WTC11 (cell line): ENCODE data around the gene EPC1. TPM values are rescaled to one million over a fixed set of nuclear protein-coding genes. Genes with fewer than 3 reads are reported as not detected.
A peak's percentile ranks its signal among the peaks of the same experiment; 100 is the strongest.

Experiments used
- ATF1 ChIP-seq: sonication (generic); formaldehyde crosslinking; IDR thresholded peaks from 2 replicates; pipeline ENCODE4 v1.8.1; 2023; ENCODE audit warnings: mild to moderate bottlenecking, moderate library complexity, missing genetic modification reagents
- CREB1 ChIP-seq: sonication (generic); formaldehyde crosslinking; IDR thresholded peaks from 2 replicates; pipeline ENCODE4 v1.8.0; 2023; ENCODE audit warnings: mild to moderate bottlenecking, missing genetic modification reagents
- ELF4 ChIP-seq: sonication (generic); formaldehyde crosslinking; IDR thresholded peaks from 2 replicates; pipeline ENCODE4 v1.8.1; 2022; ENCODE audit warnings: low read depth, mild to moderate bottlenecking, moderate library complexity, missing genetic modification reagents
- ESRRA ChIP-seq: sonication (generic); formaldehyde crosslinking; IDR thresholded peaks from 2 replicates; pipeline ENCODE4 v1.8.1; 2022; ENCODE audit warnings: mild to moderate bottlenecking, missing genetic modification reagents, borderline replicate concordance
- FOXP1 ChIP-seq: sonication (generic); formaldehyde crosslinking; IDR thresholded peaks from 2 replicates; pipeline ENCODE4 v1.8.0; 2022; ENCODE audit warnings: missing genetic modification reagents, mild to moderate bottlenecking, moderate library complexity, borderline replicate concordance
- GRHL2 ChIP-seq: fragments of 250-450 bp; sonication (Bioruptor Pico); IDR thresholded peaks from 2 replicates; pipeline ENCODE4 v1.8.0; 2022; ENCODE audit warnings: mild to moderate bottlenecking, moderate library complexity; ENCODE audit not compliant: insufficient replicate concordance, severe bottlenecking
- KAT7 ChIP-seq: sonication (generic); formaldehyde crosslinking; IDR thresholded peaks from 2 replicates; pipeline ENCODE4 v1.8.1; 2023; ENCODE audit warnings: missing genetic modification reagents, mild to moderate bottlenecking, borderline replicate concordance
- MYBL2 ChIP-seq: sonication (generic); formaldehyde crosslinking; IDR thresholded peaks from 2 replicates; pipeline ENCODE4 v1.8.1; 2023; ENCODE audit warnings: mild to moderate bottlenecking, moderate library complexity, missing genetic modification reagents
- NFYB ChIP-seq: sonication (generic); formaldehyde crosslinking; conservative IDR thresholded peaks from 2 replicates; pipeline ENCODE4 v1.8.0; 2022; ENCODE audit warnings: low read depth, missing genetic modification reagents
- OVOL2 ChIP-seq: fragments of 250-450 bp; sonication (Bioruptor Pico); IDR thresholded peaks from 2 replicates; pipeline ENCODE4 v1.9.0; 2021; ENCODE audit warnings: mild to moderate bottlenecking, borderline replicate concordance
- PRRX2 ChIP-seq: fragments of 250-450 bp; sonication (Bioruptor Pico); IDR thresholded peaks from 2 replicates; pipeline ENCODE4 v1.8.0; 2021; ENCODE audit warnings: mild to moderate bottlenecking
- SMAD4 ChIP-seq: sonication (generic); formaldehyde crosslinking; IDR thresholded peaks from 2 replicates; pipeline ENCODE4 v1.8.0; 2022; ENCODE audit warnings: mild to moderate bottlenecking, missing genetic modification reagents
- SP1 ChIP-seq: sonication (generic); formaldehyde crosslinking; conservative IDR thresholded peaks from 2 replicates; pipeline ENCODE4 v1.8.1; 2022; ENCODE audit warnings: missing genetic modification reagents
- TEAD1 ChIP-seq: sonication (generic); formaldehyde crosslinking; IDR thresholded peaks from 2 replicates; pipeline ENCODE4 v1.8.0; 2022; ENCODE audit warnings: mild to moderate bottlenecking, missing genetic modification reagents
- TP53 ChIP-seq: sonication (generic); formaldehyde crosslinking; IDR thresholded peaks from 2 replicates; pipeline ENCODE4 v1.8.1; 2023; ENCODE audit warnings: mild to moderate bottlenecking, missing genetic modification reagents
- ZNF219 ChIP-seq: sonication (generic); formaldehyde crosslinking; IDR thresholded peaks from 2 replicates; pipeline ENCODE4 v1.8.0; 2023; ENCODE audit warnings: missing genetic modification reagents, mild to moderate bottlenecking, borderline replicate concordance
- ZNF263 ChIP-seq: sonication (generic); formaldehyde crosslinking; IDR thresholded peaks from 2 replicates; pipeline ENCODE4 v1.8.1; 2022; ENCODE audit warnings: low read depth, mild to moderate bottlenecking, moderate library complexity, missing genetic modification reagents
- ZNF317 ChIP-seq: sonication (generic); formaldehyde crosslinking; IDR thresholded peaks from 2 replicates; pipeline ENCODE4 v1.8.1; 2023; ENCODE audit warnings: low read depth, mild to moderate bottlenecking, moderate library complexity, missing genetic modification reagents, borderline replicate concordance
- ZNF416 ChIP-seq: fragments of 250-450 bp; sonication (Bioruptor Pico); IDR thresholded peaks from 2 replicates; pipeline ENCODE4 v1.9.0; 2021; ENCODE audit warnings: mild to moderate bottlenecking, inconsistent platforms
- ZNF671 ChIP-seq: fragments of 250-450 bp; sonication (Bioruptor Pico); IDR thresholded peaks from 2 replicates; pipeline ENCODE4 v1.8.0; 2021; ENCODE audit warnings: mild to moderate bottlenecking
- total RNA-seq: library from RNA; stranded (reverse); gene quantifications from 3 replicates; pipeline ENCODE4 v1.2.3, GENCODE V29; 2021
- TF ChIP-seq, protein P1 (sequence below): fragments of 250-450 bp; sonication (Bioruptor Pico); IDR thresholded peaks from 2 replicates; pipeline ENCODE4 v1.8.0; 2021; ENCODE audit warnings: mild to moderate bottlenecking
- TF ChIP-seq, protein P2 (sequence below): sonication (generic); formaldehyde crosslinking; IDR thresholded peaks from 2 replicates; pipeline ENCODE4 v1.8.1; 2023; ENCODE audit warnings: mild to moderate bottlenecking, missing genetic modification reagents
- TF ChIP-seq, protein P3 (sequence below): sonication (generic); formaldehyde crosslinking; IDR thresholded peaks from 2 replicates; pipeline ENCODE4 v1.8.0; 2022; ENCODE audit warnings: mild to moderate bottlenecking, missing genetic modification reagents
- TF ChIP-seq, protein P4 (sequence below): fragments of 200-600 bp; IDR thresholded peaks from 2 replicates; pipeline ENCODE4 v1.8.0; 2022; ENCODE audit warnings: antibody characterized with exemption
- TF ChIP-seq, protein P5 (sequence below): sonication (generic); formaldehyde crosslinking; IDR thresholded peaks from 2 replicates; pipeline ENCODE4 v1.8.1; 2023; ENCODE audit warnings: mild to moderate bottlenecking, missing genetic modification reagents, borderline replicate concordance
- TF ChIP-seq, protein P6 (sequence below): sonication (generic); formaldehyde crosslinking; IDR thresholded peaks from 2 replicates; pipeline ENCODE4 v1.8.0; 2023; ENCODE audit warnings: missing genetic modification reagents, mild to moderate bottlenecking, borderline replicate concordance
- TF ChIP-seq, protein P7 (sequence below): sonication (generic); formaldehyde crosslinking; IDR thresholded peaks from 2 replicates; pipeline ENCODE4 v1.8.1; 2022; ENCODE audit warnings: low read depth, missing genetic modification reagents, borderline replicate concordance

The EPC1 gene
- total RNA-seq, 1 experiment from 2014 or later = 22.5 TPM

DNA sequence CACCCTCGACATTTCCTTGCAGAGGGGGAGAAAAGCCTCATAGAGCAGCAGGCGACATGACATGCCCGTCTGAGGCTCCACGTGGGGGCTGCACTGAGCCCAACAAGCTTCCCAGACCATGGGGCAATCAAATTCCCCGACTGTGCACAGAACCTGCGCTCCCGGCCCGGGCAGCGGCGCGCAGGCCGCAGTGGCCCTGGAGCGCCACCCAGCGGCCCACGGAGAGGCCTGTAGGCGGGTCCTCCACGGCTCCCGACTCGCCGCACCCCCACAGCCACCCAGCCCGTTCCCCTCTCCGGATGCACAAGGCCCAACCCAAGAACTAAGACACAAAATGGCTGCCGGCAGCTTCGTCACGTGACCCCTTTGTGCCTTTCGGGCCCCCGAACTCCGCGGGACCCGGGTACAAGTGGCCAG is 816 bp downstream of the EPC1 start (continued):
- TF ChIP-seq GRHL2 (CRISPR knock-in tag) (no peak), KAT7 (CRISPR knock-in tag) (no peak), TP53 (CRISPR knock-in tag) (no peak), ELF4 (CRISPR knock-in tag) (no peak), ATF1 (CRISPR knock-in tag) (no peak), TEAD1 (CRISPR knock-in tag) (no peak; the same call in 1 of the 2 replicates), MYBL2 (CRISPR knock-in tag) (no peak), ESRRA (CRISPR knock-in tag) (no peak), NFYB (CRISPR knock-in tag) (no peak), ZNF219 (no peak), SMAD4 (CRISPR knock-in tag) (no peak), FOXP1 (CRISPR knock-in tag) (no peak; the same call in 1 of the 2 replicates), ZNF416 (CRISPR knock-in tag) (peak; percentile 3; the same call in 1 of the 2 replicates), ZNF317 (no peak), SP1 (CRISPR knock-in tag) (peak; percentile 44; the same call in 1 of the 2 replicates), ZNF671 (CRISPR knock-in tag) (no peak), OVOL2 (no peak), CREB1 (CRISPR knock-in tag) (no peak), PRRX2 (CRISPR knock-in tag) (no peak; the same call in 1 of the 2 replicates), ZNF263 (CRISPR knock-in tag) (no peak)
- TF ChIP-seq, protein P1, sequence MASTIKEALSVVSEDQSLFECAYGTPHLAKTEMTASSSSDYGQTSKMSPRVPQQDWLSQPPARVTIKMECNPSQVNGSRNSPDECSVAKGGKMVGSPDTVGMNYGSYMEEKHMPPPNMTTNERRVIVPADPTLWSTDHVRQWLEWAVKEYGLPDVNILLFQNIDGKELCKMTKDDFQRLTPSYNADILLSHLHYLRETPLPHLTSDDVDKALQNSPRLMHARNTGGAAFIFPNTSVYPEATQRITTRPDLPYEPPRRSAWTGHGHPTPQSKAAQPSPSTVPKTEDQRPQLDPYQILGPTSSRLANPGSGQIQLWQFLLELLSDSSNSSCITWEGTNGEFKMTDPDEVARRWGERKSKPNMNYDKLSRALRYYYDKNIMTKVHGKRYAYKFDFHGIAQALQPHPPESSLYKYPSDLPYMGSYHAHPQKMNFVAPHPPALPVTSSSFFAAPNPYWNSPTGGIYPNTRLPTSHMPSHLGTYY (CRISPR knock-in tag) = no peak
- TF ChIP-seq, protein P2, sequence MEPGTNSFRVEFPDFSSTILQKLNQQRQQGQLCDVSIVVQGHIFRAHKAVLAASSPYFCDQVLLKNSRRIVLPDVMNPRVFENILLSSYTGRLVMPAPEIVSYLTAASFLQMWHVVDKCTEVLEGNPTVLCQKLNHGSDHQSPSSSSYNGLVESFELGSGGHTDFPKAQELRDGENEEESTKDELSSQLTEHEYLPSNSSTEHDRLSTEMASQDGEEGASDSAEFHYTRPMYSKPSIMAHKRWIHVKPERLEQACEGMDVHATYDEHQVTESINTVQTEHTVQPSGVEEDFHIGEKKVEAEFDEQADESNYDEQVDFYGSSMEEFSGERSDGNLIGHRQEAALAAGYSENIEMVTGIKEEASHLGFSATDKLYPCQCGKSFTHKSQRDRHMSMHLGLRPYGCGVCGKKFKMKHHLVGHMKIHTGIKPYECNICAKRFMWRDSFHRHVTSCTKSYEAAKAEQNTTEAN (CRISPR knock-in tag) = no peak
- TF ChIP-seq, protein P3, sequence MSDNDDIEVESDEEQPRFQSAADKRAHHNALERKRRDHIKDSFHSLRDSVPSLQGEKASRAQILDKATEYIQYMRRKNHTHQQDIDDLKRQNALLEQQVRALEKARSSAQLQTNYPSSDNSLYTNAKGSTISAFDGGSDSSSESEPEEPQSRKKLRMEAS = no peak; the same call in 1 of the 2 replicates
- TF ChIP-seq, protein P4, sequence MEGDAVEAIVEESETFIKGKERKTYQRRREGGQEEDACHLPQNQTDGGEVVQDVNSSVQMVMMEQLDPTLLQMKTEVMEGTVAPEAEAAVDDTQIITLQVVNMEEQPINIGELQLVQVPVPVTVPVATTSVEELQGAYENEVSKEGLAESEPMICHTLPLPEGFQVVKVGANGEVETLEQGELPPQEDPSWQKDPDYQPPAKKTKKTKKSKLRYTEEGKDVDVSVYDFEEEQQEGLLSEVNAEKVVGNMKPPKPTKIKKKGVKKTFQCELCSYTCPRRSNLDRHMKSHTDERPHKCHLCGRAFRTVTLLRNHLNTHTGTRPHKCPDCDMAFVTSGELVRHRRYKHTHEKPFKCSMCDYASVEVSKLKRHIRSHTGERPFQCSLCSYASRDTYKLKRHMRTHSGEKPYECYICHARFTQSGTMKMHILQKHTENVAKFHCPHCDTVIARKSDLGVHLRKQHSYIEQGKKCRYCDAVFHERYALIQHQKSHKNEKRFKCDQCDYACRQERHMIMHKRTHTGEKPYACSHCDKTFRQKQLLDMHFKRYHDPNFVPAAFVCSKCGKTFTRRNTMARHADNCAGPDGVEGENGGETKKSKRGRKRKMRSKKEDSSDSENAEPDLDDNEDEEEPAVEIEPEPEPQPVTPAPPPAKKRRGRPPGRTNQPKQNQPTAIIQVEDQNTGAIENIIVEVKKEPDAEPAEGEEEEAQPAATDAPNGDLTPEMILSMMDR = peak; percentile 75
- TF ChIP-seq, protein P5, sequence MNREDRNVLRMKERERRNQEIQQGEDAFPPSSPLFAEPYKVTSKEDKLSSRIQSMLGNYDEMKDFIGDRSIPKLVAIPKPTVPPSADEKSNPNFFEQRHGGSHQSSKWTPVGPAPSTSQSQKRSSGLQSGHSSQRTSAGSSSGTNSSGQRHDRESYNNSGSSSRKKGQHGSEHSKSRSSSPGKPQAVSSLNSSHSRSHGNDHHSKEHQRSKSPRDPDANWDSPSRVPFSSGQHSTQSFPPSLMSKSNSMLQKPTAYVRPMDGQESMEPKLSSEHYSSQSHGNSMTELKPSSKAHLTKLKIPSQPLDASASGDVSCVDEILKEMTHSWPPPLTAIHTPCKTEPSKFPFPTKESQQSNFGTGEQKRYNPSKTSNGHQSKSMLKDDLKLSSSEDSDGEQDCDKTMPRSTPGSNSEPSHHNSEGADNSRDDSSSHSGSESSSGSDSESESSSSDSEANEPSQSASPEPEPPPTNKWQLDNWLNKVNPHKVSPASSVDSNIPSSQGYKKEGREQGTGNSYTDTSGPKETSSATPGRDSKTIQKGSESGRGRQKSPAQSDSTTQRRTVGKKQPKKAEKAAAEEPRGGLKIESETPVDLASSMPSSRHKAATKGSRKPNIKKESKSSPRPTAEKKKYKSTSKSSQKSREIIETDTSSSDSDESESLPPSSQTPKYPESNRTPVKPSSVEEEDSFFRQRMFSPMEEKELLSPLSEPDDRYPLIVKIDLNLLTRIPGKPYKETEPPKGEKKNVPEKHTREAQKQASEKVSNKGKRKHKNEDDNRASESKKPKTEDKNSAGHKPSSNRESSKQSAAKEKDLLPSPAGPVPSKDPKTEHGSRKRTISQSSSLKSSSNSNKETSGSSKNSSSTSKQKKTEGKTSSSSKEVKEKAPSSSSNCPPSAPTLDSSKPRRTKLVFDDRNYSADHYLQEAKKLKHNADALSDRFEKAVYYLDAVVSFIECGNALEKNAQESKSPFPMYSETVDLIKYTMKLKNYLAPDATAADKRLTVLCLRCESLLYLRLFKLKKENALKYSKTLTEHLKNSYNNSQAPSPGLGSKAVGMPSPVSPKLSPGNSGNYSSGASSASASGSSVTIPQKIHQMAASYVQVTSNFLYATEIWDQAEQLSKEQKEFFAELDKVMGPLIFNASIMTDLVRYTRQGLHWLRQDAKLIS (CRISPR knock-in tag) = no peak
- TF ChIP-seq, protein P6, sequence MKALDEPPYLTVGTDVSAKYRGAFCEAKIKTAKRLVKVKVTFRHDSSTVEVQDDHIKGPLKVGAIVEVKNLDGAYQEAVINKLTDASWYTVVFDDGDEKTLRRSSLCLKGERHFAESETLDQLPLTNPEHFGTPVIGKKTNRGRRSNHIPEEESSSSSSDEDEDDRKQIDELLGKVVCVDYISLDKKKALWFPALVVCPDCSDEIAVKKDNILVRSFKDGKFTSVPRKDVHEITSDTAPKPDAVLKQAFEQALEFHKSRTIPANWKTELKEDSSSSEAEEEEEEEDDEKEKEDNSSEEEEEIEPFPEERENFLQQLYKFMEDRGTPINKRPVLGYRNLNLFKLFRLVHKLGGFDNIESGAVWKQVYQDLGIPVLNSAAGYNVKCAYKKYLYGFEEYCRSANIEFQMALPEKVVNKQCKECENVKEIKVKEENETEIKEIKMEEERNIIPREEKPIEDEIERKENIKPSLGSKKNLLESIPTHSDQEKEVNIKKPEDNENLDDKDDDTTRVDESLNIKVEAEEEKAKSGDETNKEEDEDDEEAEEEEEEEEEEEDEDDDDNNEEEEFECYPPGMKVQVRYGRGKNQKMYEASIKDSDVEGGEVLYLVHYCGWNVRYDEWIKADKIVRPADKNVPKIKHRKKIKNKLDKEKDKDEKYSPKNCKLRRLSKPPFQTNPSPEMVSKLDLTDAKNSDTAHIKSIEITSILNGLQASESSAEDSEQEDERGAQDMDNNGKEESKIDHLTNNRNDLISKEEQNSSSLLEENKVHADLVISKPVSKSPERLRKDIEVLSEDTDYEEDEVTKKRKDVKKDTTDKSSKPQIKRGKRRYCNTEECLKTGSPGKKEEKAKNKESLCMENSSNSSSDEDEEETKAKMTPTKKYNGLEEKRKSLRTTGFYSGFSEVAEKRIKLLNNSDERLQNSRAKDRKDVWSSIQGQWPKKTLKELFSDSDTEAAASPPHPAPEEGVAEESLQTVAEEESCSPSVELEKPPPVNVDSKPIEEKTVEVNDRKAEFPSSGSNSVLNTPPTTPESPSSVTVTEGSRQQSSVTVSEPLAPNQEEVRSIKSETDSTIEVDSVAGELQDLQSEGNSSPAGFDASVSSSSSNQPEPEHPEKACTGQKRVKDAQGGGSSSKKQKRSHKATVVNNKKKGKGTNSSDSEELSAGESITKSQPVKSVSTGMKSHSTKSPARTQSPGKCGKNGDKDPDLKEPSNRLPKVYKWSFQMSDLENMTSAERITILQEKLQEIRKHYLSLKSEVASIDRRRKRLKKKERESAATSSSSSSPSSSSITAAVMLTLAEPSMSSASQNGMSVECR = peak; percentile 60; the same call in 1 of the 2 replicates
- TF ChIP-seq, protein P7, sequence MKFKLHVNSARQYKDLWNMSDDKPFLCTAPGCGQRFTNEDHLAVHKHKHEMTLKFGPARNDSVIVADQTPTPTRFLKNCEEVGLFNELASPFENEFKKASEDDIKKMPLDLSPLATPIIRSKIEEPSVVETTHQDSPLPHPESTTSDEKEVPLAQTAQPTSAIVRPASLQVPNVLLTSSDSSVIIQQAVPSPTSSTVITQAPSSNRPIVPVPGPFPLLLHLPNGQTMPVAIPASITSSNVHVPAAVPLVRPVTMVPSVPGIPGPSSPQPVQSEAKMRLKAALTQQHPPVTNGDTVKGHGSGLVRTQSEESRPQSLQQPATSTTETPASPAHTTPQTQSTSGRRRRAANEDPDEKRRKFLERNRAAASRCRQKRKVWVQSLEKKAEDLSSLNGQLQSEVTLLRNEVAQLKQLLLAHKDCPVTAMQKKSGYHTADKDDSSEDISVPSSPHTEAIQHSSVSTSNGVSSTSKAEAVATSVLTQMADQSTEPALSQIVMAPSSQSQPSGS (CRISPR knock-in tag) = no peak
